Muscle layer of duodenum (tissue), 2 donors: ENCODE measurements around the gene GIMAP2.

Experiments used
- H3K27ac ChIP-seq: one replicate; pipeline ENCODE4 v1.7.0; 2013; ENCODE audit warnings: mild to moderate bottlenecking, low read length
- H3K27me3 ChIP-seq: one replicate; pipeline ENCODE4 v1.7.0; 2013; ENCODE audit warnings: low read depth, mild to moderate bottlenecking, control low read depth, low read length
- H3K36me3 ChIP-seq, 2 donors: one replicate each; pipeline ENCODE4 v1.7.0; 2013; ENCODE audit warnings: low read length in 2 of 2, control low read depth in 1 of 2, mild to moderate bottlenecking in 1 of 2; ENCODE audit not compliant: insufficient read depth in 2 of 2, control insufficient read depth in 1 of 2
- H3K4me1 ChIP-seq, 2 donors: one replicate each; pipeline ENCODE4 v1.7.0; 2013; ENCODE audit warnings: low read length in 2 of 2, mild to moderate bottlenecking in 2 of 2, control low read depth in 1 of 2, moderate library complexity in 1 of 2; ENCODE audit not compliant: insufficient read depth in 2 of 2, control insufficient read depth in 1 of 2
- H3K4me3 ChIP-seq, 2 donors: one replicate each; pipeline ENCODE4 v1.7.0; 2013; ENCODE audit warnings: low read length in 2 of 2, low read depth in 1 of 2, mild to moderate bottlenecking in 1 of 2
- H3K9me3 ChIP-seq, 2 donors: one replicate each; pipeline ENCODE4 v1.7.0; 2013; ENCODE audit warnings: low read length in 2 of 2, control low read depth in 1 of 2, mild to moderate bottlenecking in 1 of 2; ENCODE audit not compliant: control insufficient read depth in 1 of 2
- donor health status: healthy.

The GIMAP2 gene

GRCh38 chr7:150719960-150720891, 34.7 kb downstream of the GIMAP2 start:
- Histone ChIP-seq H3K36me3 (peaks cover 0 to 9% of the 10 kb centered on the region in 2 donors), H3K4me3 (no peak overlapping the region)

GRCh38 chr7:150721970-150722373, 36.5 kb downstream of the GIMAP2 start:
- Histone ChIP-seq H3K4me1 (no peaks in the 10 kb centered on the region), H3K27ac (peak overlapping the region; percentile 21), H3K36me3 (peaks cover 0 to 9% of the 10 kb centered on the region in 2 donors), H3K4me3 (no peak overlapping the region), H3K9me3 (peaks cover 0 to 4% of the 10 kb centered on the region in 2 donors), H3K27me3 (no peaks in the 10 kb centered on the region)

More at GRCh38 chr7:150719960-150720891, 34.7 kb downstream of the GIMAP2 start:
- no peaks in the 10 kb centered on the region for H3K27me3 ChIP-seq
- H3K9me3 ChIP-seq = no peaks in the 10 kb centered on the region
- no peak overlapping the region for H3K27ac ChIP-seq
- H3K4me1 ChIP-seq = peaks cover 0 to 4% of the 10 kb centered on the region in 2 donors

DNA sequence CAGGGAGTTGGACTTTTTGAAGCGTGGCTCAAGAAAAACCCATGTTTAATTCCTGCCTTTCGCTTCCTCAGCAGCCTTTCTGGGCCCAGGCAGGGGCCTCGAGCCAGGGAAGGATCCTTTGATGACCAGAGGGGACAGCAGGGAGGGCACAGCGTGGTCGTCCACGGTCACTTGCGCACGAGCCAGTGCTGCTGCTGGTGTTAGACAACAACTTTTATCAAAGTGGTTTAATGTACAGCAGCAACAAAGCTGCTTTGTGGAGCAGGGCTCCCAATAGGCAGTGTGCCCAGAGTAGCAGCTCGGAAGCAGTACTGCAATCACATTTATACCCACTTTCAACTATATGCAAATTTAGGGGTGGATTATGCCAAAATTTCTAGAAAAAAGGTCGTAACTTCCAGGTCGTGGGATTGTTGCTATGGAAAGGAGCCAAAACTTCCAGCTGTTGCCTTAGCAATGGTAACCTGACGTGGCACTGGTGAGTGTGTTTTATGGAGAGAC, 37.0 kb downstream of the GIMAP2 start:
- Histone ChIP-seq H3K9me3 (peaks cover 0 to 4% of the 10 kb centered on the region in 2 donors), H3K36me3 (peaks cover 0 to 9% of the 10 kb centered on the region in 2 donors), H3K27me3 (no peaks in the 10 kb centered on the region), H3K27ac (peak overlapping the region; percentile 21), H3K4me1 (no peaks in the 10 kb centered on the region), H3K4me3 (no peak overlapping the region)

GRCh38 chr7:150723467-150723866, 38.0 kb downstream of the GIMAP2 start:
- no peak overlapping the region for H3K27ac ChIP-seq
- peaks cover 0 to 9% of the 10 kb centered on the region in 2 donors for H3K36me3 ChIP-seq
- H3K4me1 ChIP-seq = no peaks in the 10 kb centered on the region

GRCh38 chr7:150727381-150727780, 41.9 kb downstream of the GIMAP2 start:
- Histone ChIP-seq H3K4me1 (no peaks in the 10 kb centered on the region), H3K36me3 (no peaks in the 10 kb centered on the region), H3K4me3 (no peak overlapping the region), H3K27me3 (no peaks in the 10 kb centered on the region), H3K9me3 (peaks cover 4 to 7% of the 10 kb centered on the region in 2 donors), H3K27ac (no peak overlapping the region)

More at GRCh38 chr7:150723467-150723866, 38.0 kb downstream of the GIMAP2 start:
- peaks cover 4 to 7% of the 10 kb centered on the region in 2 donors for H3K9me3 ChIP-seq
- H3K27me3 ChIP-seq = no peaks in the 10 kb centered on the region
- no peak overlapping the region for H3K4me3 ChIP-seq

DNA sequence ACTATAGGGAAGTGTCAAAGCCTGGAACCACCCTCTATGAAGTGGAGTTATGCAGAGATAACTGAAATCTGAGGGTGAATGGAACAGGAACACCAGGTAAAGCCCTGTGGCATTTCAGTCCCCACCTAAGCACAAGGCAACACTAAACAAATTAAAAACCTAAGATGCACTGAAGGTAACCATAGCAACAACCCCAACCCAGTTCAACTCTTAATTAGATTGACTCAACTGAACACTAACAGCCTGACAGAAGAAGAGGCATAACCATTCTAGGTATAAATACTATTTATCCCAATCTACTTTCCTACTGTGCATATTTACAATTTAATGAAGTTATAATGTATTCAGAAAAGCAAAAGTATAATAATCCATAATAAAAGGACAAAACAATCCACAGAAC, 42.5 kb downstream of the GIMAP2 start:
- Histone ChIP-seq H3K27me3 (no peaks in the 10 kb centered on the region), H3K36me3 (no peaks in the 10 kb centered on the region), H3K9me3 (peaks cover 4 to 7% of the 10 kb centered on the region in 2 donors), H3K4me3 (no peak overlapping the region), H3K27ac (no peak overlapping the region), H3K4me1 (no peaks in the 10 kb centered on the region)

- H3K36me3 ChIP-seq = no peaks in the 10 kb centered on the region
- H3K27me3 ChIP-seq = no peaks in the 10 kb centered on the region
- H3K4me1 ChIP-seq = no peaks in the 10 kb centered on the region
- peaks cover 4 to 7% of the 10 kb centered on the region in 2 donors for H3K9me3 ChIP-seq
- no peak overlapping the region for H3K27ac ChIP-seq
- no peak overlapping the region for H3K4me3 ChIP-seq
Observed at GRCh38 chr7:150728609-150729008, 43.1 kb downstream of the GIMAP2 start.

DNA sequence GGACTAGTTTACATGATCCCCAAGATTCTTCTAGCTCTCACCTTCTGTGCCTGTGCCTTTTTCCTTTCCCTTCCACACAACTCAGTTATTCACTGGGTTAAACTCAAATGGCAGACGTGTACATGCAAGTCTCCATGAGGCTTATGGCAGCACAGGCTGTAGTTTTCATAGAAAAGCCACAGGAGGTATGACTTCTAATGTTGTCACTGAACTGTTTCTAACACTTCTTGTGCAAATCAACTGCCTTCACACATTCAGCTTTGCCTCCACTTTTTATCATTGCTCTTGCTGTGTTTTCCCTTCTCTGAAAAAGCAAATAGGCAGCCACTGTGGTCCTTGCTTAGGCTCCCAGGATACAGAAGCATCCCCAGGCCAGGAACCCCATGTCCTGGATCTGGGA, 46.4 kb downstream of the GIMAP2 start:
- no peaks in the 10 kb centered on the region for H3K36me3 ChIP-seq
- no peak overlapping the region for H3K4me3 ChIP-seq
- H3K27ac ChIP-seq = no peak overlapping the region
- H3K27me3 ChIP-seq = no peaks in the 10 kb centered on the region
- no peaks in the 10 kb centered on the region for H3K4me1 ChIP-seq
- H3K9me3 ChIP-seq = peaks cover 3 to 4% of the 10 kb centered on the region in 2 donors

GRCh38 chr7:150732786-150733481, 47.4 kb downstream of the GIMAP2 start:
- Histone ChIP-seq H3K9me3 (peaks cover 2% of the 10 kb centered on the region in 2 donors), H3K36me3 (no peaks in the 10 kb centered on the region), H3K4me1 (no peaks in the 10 kb centered on the region), H3K27me3 (no peaks in the 10 kb centered on the region), H3K27ac (no peak overlapping the region), H3K4me3 (no peak overlapping the region)

GRCh38 chr7:150733482-150734095, 48.1 kb downstream of the GIMAP2 start:
- no peaks in the 10 kb centered on the region for H3K27me3 ChIP-seq
- no peaks in the 10 kb centered on the region for H3K36me3 ChIP-seq
- H3K27ac ChIP-seq = no peak overlapping the region

DNA sequence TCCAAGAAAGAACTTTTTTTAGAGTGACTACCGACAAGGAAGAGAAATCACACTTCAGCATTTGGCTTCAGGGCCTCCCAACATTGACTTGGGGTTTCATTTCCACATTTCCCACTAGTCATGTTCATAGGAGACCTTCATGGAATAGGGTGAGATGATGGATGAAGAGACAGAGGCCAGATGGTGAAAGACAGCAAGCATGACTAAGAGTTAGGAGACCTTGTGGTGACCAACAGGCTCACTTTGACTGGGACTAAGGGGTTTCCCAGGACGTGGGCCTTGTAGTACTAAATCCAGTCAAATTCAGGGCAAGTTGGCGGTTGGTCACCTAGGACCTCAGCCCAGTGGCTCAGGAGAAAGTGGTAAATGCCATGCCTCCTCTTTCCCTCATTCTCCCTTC, 48.7 kb downstream of the GIMAP2 start:
- Histone ChIP-seq H3K27ac (no peak overlapping the region), H3K4me1 (no peaks in the 10 kb centered on the region), H3K4me3 (no peak overlapping the region)

More at GRCh38 chr7:150733482-150734095, 48.1 kb downstream of the GIMAP2 start:
- Histone ChIP-seq H3K4me3 (no peak overlapping the region), H3K4me1 (no peaks in the 10 kb centered on the region), H3K9me3 (no peaks in the 10 kb centered on the region)

More for the DNA sequence above, 48.7 kb downstream of the GIMAP2 start:
- H3K27me3 ChIP-seq = no peaks in the 10 kb centered on the region
- H3K36me3 ChIP-seq = no peaks in the 10 kb centered on the region
- no peaks in the 10 kb centered on the region for H3K9me3 ChIP-seq
